Activated CD4-positive, alpha-beta T cell treated with anti-CD3 and anti-CD28 coated beads for 1 hour (primary cell): Measurements from ENCODE around the gene C1orf115.
A peak's percentile ranks its signal among the peaks of the same experiment; 100 is the strongest.
"Not testable (repeated sequence)": the region's sequence is repeated elsewhere in the genome, so short reads cannot be mapped to it uniquely, and the experiment has no call there.

Source experiments
- DNase-seq: peaks from one replicate; pipeline ENCODE4 v3.0.0-alpha.2; 2020

The C1orf115 gene

GRCh38 chr1:220690140-220691052, at the start of gene C1orf115:
TSS of gene C1orf115 (plus strand) at chr1:220690363. CDS start at chr1:220690403, 40 bp downstream.
- peak; percentile 62 for DNase-seq

GRCh38 chr1:220642285-220642684, 47.9 kb upstream of the C1orf115 start:
- no peak for DNase-seq

- DNase-seq = no peak
Measured at GRCh38 chr1:220652995-220653394, 37.2 kb upstream of the C1orf115 start.

- DNase-seq = no peak
Measured at GRCh38 chr1:220655509-220655908, 34.7 kb upstream of the C1orf115 start.

GRCh38 chr1:220655961-220656740, 34.0 kb upstream of the C1orf115 start:
- DNase-seq = no peak

GRCh38 chr1:220666349-220666748, 23.8 kb upstream of the C1orf115 start:
- DNase-seq = no peak

GRCh38 chr1:220669005-220669404, 21.2 kb upstream of the C1orf115 start:
- DNase-seq = no peak

- DNase-seq = no peak
Measured at GRCh38 chr1:220670365-220670764, 19.8 kb upstream of the C1orf115 start.

GRCh38 chr1:220673921-220674320, 16.2 kb upstream of the C1orf115 start:
- no peak for DNase-seq

- DNase-seq = no peak
Measured at GRCh38 chr1:220677251-220677650, 12.9 kb upstream of the C1orf115 start.

GRCh38 chr1:220680085-220680687, 10.0 kb upstream of the C1orf115 start:
- DNase-seq = no peak

- no peak for DNase-seq
Measured at GRCh38 chr1:220681220-220681880, 8.8 kb upstream of the C1orf115 start.

GRCh38 chr1:220682901-220683576, 7.1 kb upstream of the C1orf115 start:
- DNase-seq = no peak

- DNase-seq = not testable (repeated sequence)
Measured at GRCh38 chr1:220683716-220684115, 6.4 kb upstream of the C1orf115 start.

- no peak for DNase-seq
Measured at GRCh38 chr1:220684890-220685289, 5.3 kb upstream of the C1orf115 start.

- DNase-seq = no peak
Measured at GRCh38 chr1:220685879-220686278, 4.3 kb upstream of the C1orf115 start.

GRCh38 chr1:220687809-220688208, 2.4 kb upstream of the C1orf115 start:
- no peak for DNase-seq

GRCh38 chr1:220689666-220690065, 497 bp upstream of the C1orf115 start:
- no peak for DNase-seq

GRCh38 chr1:220691053-220691684, 1.0 kb downstream of the C1orf115 start:
- DNase-seq = no peak

- DNase-seq = no peak
Measured at GRCh38 chr1:220692436-220693228, 2.5 kb downstream of the C1orf115 start.

- no peak for DNase-seq
Measured at GRCh38 chr1:220694866-220695382, 4.8 kb downstream of the C1orf115 start.
